Osteoblast (primary cell): ENCODE results near the gene KIF25. TPM values are rescaled to one million over a fixed set of nuclear protein-coding genes. Genes with fewer than 3 reads are reported as not detected.

ENCODE experiments used
- DNase-seq: peaks from one replicate; pipeline ENCODE4 v3.0.0; 2011; ENCODE audit warnings: low spot score, mixed read lengths; ENCODE audit not compliant: insufficient read length; ENCODE audit errors: missing footprints
- H2AFZ ChIP-seq: 2 replicates; pipeline ENCODE4 v1.6.0; 2011; ENCODE audit warnings: mild to moderate bottlenecking, low read length
- H3K27ac ChIP-seq: 2 replicates; pipeline ENCODE4 v1.5.1; 2011; ENCODE audit warnings: mild to moderate bottlenecking, low read depth, low read length, moderate library complexity
- H3K27me3 ChIP-seq: 2 replicates; pipeline ENCODE4 v1.6.0; 2012; ENCODE audit warnings: mild to moderate bottlenecking, control low read depth, inconsistent platforms, low read length, moderate library complexity; ENCODE audit not compliant: insufficient read depth
- H3K36me3 ChIP-seq: 2 replicates; pipeline ENCODE4 v1.5.1; 2011; ENCODE audit warnings: mild to moderate bottlenecking, low read length, control low read depth, moderate library complexity; ENCODE audit not compliant: insufficient read depth
- H3K4me1 ChIP-seq: 2 replicates; pipeline ENCODE4 v1.5.1; 2011; ENCODE audit warnings: mild to moderate bottlenecking, low read length, control low read depth, moderate library complexity; ENCODE audit not compliant: insufficient read depth
- H3K4me2 ChIP-seq: 2 replicates; pipeline ENCODE4 v1.6.0; 2011; ENCODE audit warnings: mild to moderate bottlenecking, low read length; ENCODE audit not compliant: insufficient read depth
- H3K4me3 ChIP-seq: fragments of 200-600 bp; sonication (generic); 3 replicates; pipeline ENCODE4 v1.5.1; 2012; ENCODE audit warnings: mild to moderate bottlenecking, low read length, inconsistent platforms; ENCODE audit not compliant: insufficient read depth
- H3K79me2 ChIP-seq: 2 replicates; pipeline ENCODE4 v1.6.0; 2012; ENCODE audit warnings: mild to moderate bottlenecking, low read length, control low read depth, inconsistent platforms; ENCODE audit not compliant: insufficient read depth
- H3K9me3 ChIP-seq: 2 replicates; pipeline ENCODE4 v1.5.1; 2011; ENCODE audit warnings: low read depth, low read length, control low read depth
- H4K20me1 ChIP-seq: 2 replicates; pipeline ENCODE4 v1.6.0; 2012; ENCODE audit warnings: mild to moderate bottlenecking, low read length, control low read depth; ENCODE audit not compliant: insufficient read depth
- total RNA-seq: library from RNA; depleted of rRNA; stranded (reverse); fragments of >200 nt; gene quantifications from 2 replicates; pipeline ENCODE4 v1.2.3, GENCODE V29; 2012
- TF ChIP-seq, protein P1 (sequence below): IDR thresholded peaks from 2 replicates; pipeline ENCODE4 v1.5.1; 2011; ENCODE audit warnings: mild to moderate bottlenecking, low read depth, low read length, moderate library complexity; ENCODE audit errors: extremely low read depth

The KIF25 gene
- total RNA-seq, 1 donor, result not detected

DNA sequence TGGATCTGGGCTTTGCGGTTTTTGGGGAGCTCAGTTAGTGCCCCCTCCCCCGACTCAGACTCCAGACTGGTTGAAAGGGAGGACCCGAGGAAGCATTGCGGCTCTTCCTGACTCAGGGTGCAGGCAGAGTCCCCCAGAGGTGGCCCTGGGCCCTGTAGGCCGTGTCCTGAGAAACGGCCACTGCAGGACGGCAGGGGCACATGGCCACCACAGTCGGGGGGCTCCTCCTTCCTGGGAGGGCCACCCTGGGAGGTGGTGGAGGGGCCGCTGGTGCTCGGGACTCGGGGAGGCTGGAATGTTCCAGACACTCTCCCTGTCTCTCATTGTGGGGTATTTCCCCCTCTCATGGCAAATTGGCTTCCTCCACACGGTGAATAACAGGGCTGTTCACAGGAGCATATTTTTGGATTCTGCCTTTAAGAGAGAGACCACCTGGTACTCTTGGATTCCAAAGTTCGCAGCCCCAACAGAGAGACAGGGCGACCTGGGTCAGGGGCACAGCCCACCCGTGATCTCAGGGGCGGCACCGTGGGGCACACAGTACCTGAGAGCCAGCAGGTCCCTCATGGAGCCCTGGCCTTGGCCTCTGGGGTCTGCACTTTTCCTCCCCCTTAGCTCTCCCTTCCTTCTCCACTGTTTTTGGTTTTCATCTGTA, 45.8 kb downstream of the KIF25 start:
- TF ChIP-seq, protein P1, sequence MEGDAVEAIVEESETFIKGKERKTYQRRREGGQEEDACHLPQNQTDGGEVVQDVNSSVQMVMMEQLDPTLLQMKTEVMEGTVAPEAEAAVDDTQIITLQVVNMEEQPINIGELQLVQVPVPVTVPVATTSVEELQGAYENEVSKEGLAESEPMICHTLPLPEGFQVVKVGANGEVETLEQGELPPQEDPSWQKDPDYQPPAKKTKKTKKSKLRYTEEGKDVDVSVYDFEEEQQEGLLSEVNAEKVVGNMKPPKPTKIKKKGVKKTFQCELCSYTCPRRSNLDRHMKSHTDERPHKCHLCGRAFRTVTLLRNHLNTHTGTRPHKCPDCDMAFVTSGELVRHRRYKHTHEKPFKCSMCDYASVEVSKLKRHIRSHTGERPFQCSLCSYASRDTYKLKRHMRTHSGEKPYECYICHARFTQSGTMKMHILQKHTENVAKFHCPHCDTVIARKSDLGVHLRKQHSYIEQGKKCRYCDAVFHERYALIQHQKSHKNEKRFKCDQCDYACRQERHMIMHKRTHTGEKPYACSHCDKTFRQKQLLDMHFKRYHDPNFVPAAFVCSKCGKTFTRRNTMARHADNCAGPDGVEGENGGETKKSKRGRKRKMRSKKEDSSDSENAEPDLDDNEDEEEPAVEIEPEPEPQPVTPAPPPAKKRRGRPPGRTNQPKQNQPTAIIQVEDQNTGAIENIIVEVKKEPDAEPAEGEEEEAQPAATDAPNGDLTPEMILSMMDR, result no peak
- Histone ChIP-seq H3K4me2 (no peak overlapping the region), H4K20me1 (no peaks in the 10 kb centered on the region), H3K36me3 (no peaks in the 10 kb centered on the region), H3K4me3 (no peak overlapping the region), H3K4me1 (no peaks in the 10 kb centered on the region), H2AFZ (no peak overlapping the region), H3K27me3 (no peaks in the 10 kb centered on the region), H3K27ac (no peak overlapping the region), H3K79me2 (no peaks in the 10 kb centered on the region), H3K9me3 (peaks cover 13% of the 10 kb centered on the region)
- DNase-seq, result peak; percentile 73

- DNase-seq, result peak; percentile 70
- Histone ChIP-seq H3K36me3 (no peaks in the 10 kb centered on the region), H3K4me2 (no peak overlapping the region), H4K20me1 (no peaks in the 10 kb centered on the region), H3K4me3 (no peak overlapping the region), H2AFZ (no peak overlapping the region), H3K27ac (no peak overlapping the region), H3K4me1 (no peaks in the 10 kb centered on the region), H3K79me2 (no peaks in the 10 kb centered on the region), H3K9me3 (peaks cover 13% of the 10 kb centered on the region), H3K27me3 (no peaks in the 10 kb centered on the region)
- TF ChIP-seq, protein P1, result no peak
Observed at GRCh38 chr6:168043848-168044415, 46.5 kb downstream of the KIF25 start.

- Histone ChIP-seq H3K4me2 (no peak overlapping the region), H3K27ac (no peak overlapping the region), H2AFZ (no peak overlapping the region), H3K36me3 (no peaks in the 10 kb centered on the region), H3K27me3 (no peaks in the 10 kb centered on the region), H3K4me1 (no peaks in the 10 kb centered on the region), H4K20me1 (no peaks in the 10 kb centered on the region), H3K9me3 (peaks cover 9% of the 10 kb centered on the region), H3K79me2 (no peaks in the 10 kb centered on the region), H3K4me3 (no peak overlapping the region)
- peak; percentile 77 for DNase-seq
- TF ChIP-seq, protein P1, result no peak
Observed at GRCh38 chr6:168044521-168045130, 47.2 kb downstream of the KIF25 start.

GRCh38 chr6:168045141-168045691, 47.7 kb downstream of the KIF25 start:
- H2AFZ ChIP-seq, result no peak overlapping the region
- no peak overlapping the region for H3K4me3 ChIP-seq
- peaks cover 6% of the 10 kb centered on the region for H3K9me3 ChIP-seq
- H3K36me3 ChIP-seq, result no peaks in the 10 kb centered on the region
- no peaks in the 10 kb centered on the region for H3K27me3 ChIP-seq
- H3K27ac ChIP-seq, result no peak overlapping the region
- H3K4me1 ChIP-seq, result no peaks in the 10 kb centered on the region
- H4K20me1 ChIP-seq, result no peaks in the 10 kb centered on the region
- TF ChIP-seq, protein P1, result no peak
- no peak overlapping the region for H3K4me2 ChIP-seq
- DNase-seq, result peak; percentile 72
- no peaks in the 10 kb centered on the region for H3K79me2 ChIP-seq
